Gastroesophageal sphincter (tissue), 3 donors: ENCODE results near the gene BLTP3A.

Experiments used
- POLR2AphosphoS5 ChIP-seq: sonication (generic); formaldehyde crosslinking; IDR thresholded peaks from one replicate; pipeline ENCODE4 v1.6.1; 2017; ENCODE audit warnings: antibody characterized with exemption
- TF ChIP-seq, protein P1 (sequence below), 4 experiments: fragments of 200-600 bp in 2 of 4; fragments of 450-650 bp in 2 of 4; sonication (generic) in 1 of 4; IDR thresholded peaks; one replicate each; pipeline ENCODE4 v1.5.1; 2017 to 2019; ENCODE audit warnings: antibody characterized with exemption in 4 of 4, mild to moderate bottlenecking in 2 of 4, moderate library complexity in 2 of 4

DNA sequence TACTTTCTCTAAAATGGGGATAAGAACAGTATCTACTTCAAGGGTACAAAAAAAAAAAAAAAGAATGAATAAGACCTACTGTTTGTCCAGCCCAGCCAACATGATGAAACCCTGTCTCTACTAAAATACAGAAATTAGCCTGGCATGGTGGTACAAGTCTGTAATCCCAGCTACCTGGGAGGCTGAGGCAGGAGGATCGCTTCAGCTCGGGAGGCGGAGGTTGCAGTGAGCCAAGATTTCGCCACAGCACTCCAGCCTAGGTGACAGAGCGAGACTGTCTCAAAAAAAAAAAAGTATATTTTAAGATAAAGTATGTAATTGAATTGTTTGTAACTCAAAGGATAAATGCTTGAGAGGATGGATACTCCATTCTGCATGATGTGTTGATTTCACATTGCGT is 2.0 kb downstream of the BLTP3A start:
- TF ChIP-seq, protein P1, sequence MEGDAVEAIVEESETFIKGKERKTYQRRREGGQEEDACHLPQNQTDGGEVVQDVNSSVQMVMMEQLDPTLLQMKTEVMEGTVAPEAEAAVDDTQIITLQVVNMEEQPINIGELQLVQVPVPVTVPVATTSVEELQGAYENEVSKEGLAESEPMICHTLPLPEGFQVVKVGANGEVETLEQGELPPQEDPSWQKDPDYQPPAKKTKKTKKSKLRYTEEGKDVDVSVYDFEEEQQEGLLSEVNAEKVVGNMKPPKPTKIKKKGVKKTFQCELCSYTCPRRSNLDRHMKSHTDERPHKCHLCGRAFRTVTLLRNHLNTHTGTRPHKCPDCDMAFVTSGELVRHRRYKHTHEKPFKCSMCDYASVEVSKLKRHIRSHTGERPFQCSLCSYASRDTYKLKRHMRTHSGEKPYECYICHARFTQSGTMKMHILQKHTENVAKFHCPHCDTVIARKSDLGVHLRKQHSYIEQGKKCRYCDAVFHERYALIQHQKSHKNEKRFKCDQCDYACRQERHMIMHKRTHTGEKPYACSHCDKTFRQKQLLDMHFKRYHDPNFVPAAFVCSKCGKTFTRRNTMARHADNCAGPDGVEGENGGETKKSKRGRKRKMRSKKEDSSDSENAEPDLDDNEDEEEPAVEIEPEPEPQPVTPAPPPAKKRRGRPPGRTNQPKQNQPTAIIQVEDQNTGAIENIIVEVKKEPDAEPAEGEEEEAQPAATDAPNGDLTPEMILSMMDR (IDR thresholded peaks at IDR 0.05), result no peak
- TF ChIP-seq POLR2AphosphoS5, result no peak
